HCT116 (cell line): ENCODE results near the gene NELFB. TPM values are rescaled to one million over a fixed set of nuclear protein-coding genes. Genes with fewer than 3 reads are reported as not detected.

Experiments
- ATAC-seq: fragments of 200-7000 bp; cut with Tn5 transposase; 2 replicates; pipeline ENCODE4 v1.9.1; 2020; ENCODE audit warnings: mild to moderate bottlenecking, moderate library complexity
- BruUV-seq: library from RNA; stranded (reverse); fragments of 400-500 nt; replicated peaks from 2 replicates; lab custom pipeline; 2021; lab: Mats Ljungman, UMichigan
- CTCF ChIA-PET: fragments of 300-600 bp; sonication (Branson Sonifier 250); formaldehyde crosslinking; loops from one replicate; lab custom pipeline; 2021; ENCODE audit warnings: antibody characterized with exemption; lab: Charles Lee
- POLR2A ChIA-PET: fragments of 300-600, 350-600 bp; sonication (Branson Sonifier 250); formaldehyde crosslinking; loops from one replicate; lab custom pipeline; 2021; ENCODE audit warnings: antibody characterized with exemption; lab: Charles Lee
- RAD21 ChIA-PET, 2 experiments: fragments of 300-600 bp; sonication (Branson Sonifier 250); formaldehyde crosslinking; loops; one replicate each; lab custom pipeline; 2023; ENCODE audit warnings: low total read pairs in 2 of 2; ENCODE audit not compliant: uncharacterized antibody in 2 of 2, unreplicated experiment in 2 of 2, low non-redundant PET in 1 of 2; lab: Charles Lee
- DNase-seq: peaks from one replicate; pipeline ENCODE4 v3.0.0-alpha.2; 2010; ENCODE audit warnings: low read depth, low spot score
- H2AFZ ChIP-seq: fragments of 200-600 bp; shearing (Covaris generic), sonication (generic); 2 replicates; pipeline ENCODE4 v1.6.1; 2017; ENCODE audit warnings: low read depth, mixed run types, mixed read lengths, antibody characterized with exemption, low read length; ENCODE audit not compliant: poor library complexity, severe bottlenecking
- H3K27ac ChIP-seq: 2 replicates; pipeline ENCODE4 v1.5.1; 2012; ENCODE audit warnings: low read depth, low read length
- H3K27me3 ChIP-seq: fragments of 200-600 bp; sonication (generic); 2 replicates; pipeline ENCODE4 v1.6.1; 2016; ENCODE audit warnings: mixed run types, low read length, mixed read lengths; ENCODE audit not compliant: insufficient read depth
- H3K36me3 ChIP-seq, 2 experiments: fragments of 200-500 bp in 1 of 2; fragments of 200-600 bp in 1 of 2; sonication (Bioruptor generic) in 1 of 2; sonication (generic) in 1 of 2; 2 replicates each; pipeline versions ENCODE4 v1.5.1 to v1.6.1; 2014 to 2016; ENCODE audit warnings: low read length in 2 of 2, inconsistent platforms in 1 of 2, mixed read lengths in 1 of 2, mixed run types in 1 of 2; ENCODE audit not compliant: insufficient read depth in 2 of 2, control insufficient read depth in 1 of 2
- H3K4me1 ChIP-seq, 2 experiments: fragments of 200-600 bp in 1 of 2; sonication (generic) in 1 of 2; 2 replicates each; pipeline versions ENCODE4 v1.5.1 to v1.6.1; 2012 to 2017; ENCODE audit warnings: low read length in 2 of 2, inconsistent platforms in 1 of 2, mild to moderate bottlenecking in 1 of 2, mixed read lengths in 1 of 2, mixed run types in 1 of 2, moderate library complexity in 1 of 2; ENCODE audit not compliant: insufficient read depth in 2 of 2, control insufficient read depth in 1 of 2
- H3K4me2 ChIP-seq: fragments of 200-600 bp; sonication (generic); 2 replicates; pipeline ENCODE4 v1.6.1; 2017; ENCODE audit warnings: mixed run types, low read length, mixed read lengths
- H3K4me3 ChIP-seq, 2 experiments: fragments of 200-600 bp in 1 of 2; sonication (generic) in 1 of 2; replicated peaks in 1 of 2; 2 replicates each; pipeline ENCODE4 v1.5.1; 2011 to 2016; ENCODE audit warnings: low read length in 2 of 2, control low read depth in 1 of 2, low read depth in 1 of 2, mild to moderate bottlenecking in 1 of 2, mixed read lengths in 1 of 2, mixed run types in 1 of 2
- H3K79me2 ChIP-seq: fragments of 200-600 bp; sonication (generic); 2 replicates; pipeline ENCODE4 v1.6.1; 2017; ENCODE audit warnings: mild to moderate bottlenecking, mixed run types, low read length, moderate library complexity, mixed read lengths; ENCODE audit not compliant: insufficient read depth
- H3K9ac ChIP-seq: fragments of 200-600 bp; sonication (generic); 2 replicates; pipeline ENCODE4 v1.6.1; 2016; ENCODE audit warnings: low read length, mixed read lengths
- H3K9me2 ChIP-seq: fragments of 200-600 bp; sonication (generic), shearing (Covaris generic); 2 replicates; pipeline ENCODE4 v1.6.1; 2017; ENCODE audit warnings: mixed run types, mild to moderate bottlenecking, moderate library complexity; ENCODE audit not compliant: insufficient read depth
- H3K9me3 ChIP-seq, 2 experiments: fragments of 200-500 bp in 1 of 2; fragments of 200-600 bp in 1 of 2; sonication (Bioruptor generic) in 1 of 2; sonication (generic) in 1 of 2; 2 replicates each; pipeline ENCODE4 v1.6.1; 2014 to 2017; ENCODE audit warnings: low read length in 2 of 2, mixed read lengths in 2 of 2, inconsistent platforms in 1 of 2, low read depth in 1 of 2, mild to moderate bottlenecking in 1 of 2, mixed run types in 1 of 2, moderate library complexity in 1 of 2; ENCODE audit not compliant: control insufficient read depth in 1 of 2, insufficient read depth in 1 of 2
- H4K20me1 ChIP-seq: fragments of 200-600 bp; sonication (generic), shearing (Covaris generic); 2 replicates; pipeline ENCODE4 v1.6.1; 2017; ENCODE audit warnings: mixed run types, mild to moderate bottlenecking, moderate library complexity; ENCODE audit not compliant: insufficient read depth
- CBX3 ChIP-seq: IDR thresholded peaks from 2 replicates; pipeline ENCODE4 v1.6.1; 2012; ENCODE audit warnings: low read depth
- CEBPB ChIP-seq: IDR thresholded peaks from 2 replicates; pipeline ENCODE4 v1.6.1; 2012; ENCODE audit warnings: low read depth
- EGR1 ChIP-seq: IDR thresholded peaks from 2 replicates; pipeline ENCODE4 v1.6.1; 2012; ENCODE audit warnings: low read depth
- ELF1 ChIP-seq: IDR thresholded peaks from 2 replicates; pipeline ENCODE4 v1.6.1; 2012; ENCODE audit warnings: low read depth, borderline replicate concordance
- EZH2 ChIP-seq: fragments of 200-600 bp; sonication (generic); IDR thresholded peaks from 2 replicates; pipeline ENCODE4 v1.6.1; 2017; ENCODE audit warnings: antibody characterized with exemption, mixed run types
- EZH2phosphoT487 ChIP-seq: fragments of 200-600 bp; IDR thresholded peaks from 2 replicates; pipeline ENCODE4 v1.6.1; 2018; ENCODE audit warnings: antibody characterized with exemption, borderline replicate concordance
- FOSL1 ChIP-seq: IDR thresholded peaks from 2 replicates; pipeline ENCODE4 v1.6.1; 2012; ENCODE audit warnings: low read depth
- JUND ChIP-seq: IDR thresholded peaks from 2 replicates; pipeline ENCODE4 v1.6.1; 2012
- POLR2AphosphoS5 ChIP-seq: IDR thresholded peaks from 2 replicates; pipeline ENCODE4 v1.6.1; 2011; ENCODE audit warnings: mild to moderate bottlenecking, low read depth, low read length, moderate library complexity
- RAD21 ChIP-seq: IDR thresholded peaks from 2 replicates; pipeline ENCODE4 v1.6.1; 2012; ENCODE audit warnings: low read depth, mild to moderate bottlenecking
- SIN3A ChIP-seq: IDR thresholded peaks from 2 replicates; pipeline ENCODE4 v1.6.1; 2012; ENCODE audit warnings: low read depth
- SP1 ChIP-seq: IDR thresholded peaks from 2 replicates; pipeline ENCODE4 v1.6.1; 2012; ENCODE audit warnings: low read depth
- SRF ChIP-seq: IDR thresholded peaks from 2 replicates; pipeline ENCODE4 v1.6.1; 2012; ENCODE audit warnings: low read depth
- TCF7L2 ChIP-seq: IDR thresholded peaks from 2 replicates; pipeline ENCODE4 v1.7.0; 2011; ENCODE audit warnings: borderline replicate concordance, inconsistent platforms; ENCODE audit not compliant: insufficient read depth, insufficient read length; ENCODE audit errors: extremely low read depth
- intact Hi-C: fragments of 100-400 bp; cut with micrococcal nuclease; formaldehyde crosslinking; loops from 2 replicates; pipeline ENCODE4 v1.10.0; 2022
- total RNA-seq: library from RNA; stranded (reverse); gene quantifications from one replicate; pipeline ENCODE4 v1.2.1, GENCODE V29; 2021; ENCODE audit not compliant: unreplicated experiment
- TF ChIP-seq, protein P1 (sequence below): IDR thresholded peaks from 2 replicates; pipeline ENCODE4 v1.6.1; 2012
- TF ChIP-seq, protein P2 (sequence below): IDR thresholded peaks from 2 replicates; pipeline ENCODE4 v1.6.1; 2012
- TF ChIP-seq, protein P3 (sequence below), 3 experiments: fragments of 200-600 bp in 1 of 3; sonication (generic) in 1 of 3; IDR thresholded peaks in 2 of 3; conservative IDR thresholded peaks in 1 of 3; 2 replicates each; pipeline ENCODE4 v1.5.1; 2012 to 2017; ENCODE audit warnings: low read depth in 2 of 3, low read length in 2 of 3, antibody characterized with exemption in 1 of 3, borderline replicate concordance in 1 of 3, control low read depth in 1 of 3, mild to moderate bottlenecking in 1 of 3, mixed read lengths in 1 of 3, mixed run types in 1 of 3, moderate library complexity in 1 of 3; ENCODE audit not compliant: insufficient read depth in 1 of 3
- TF ChIP-seq, protein P4 (sequence below): IDR thresholded peaks from 2 replicates; pipeline ENCODE4 v1.6.1; 2011; ENCODE audit warnings: mild to moderate bottlenecking, low read length, moderate library complexity; ENCODE audit not compliant: insufficient replicate concordance; ENCODE audit errors: extremely low read depth

NELFB gene
- total RNA-seq, 1 experiment from 2014 or later, result 86.4 TPM

DNA sequence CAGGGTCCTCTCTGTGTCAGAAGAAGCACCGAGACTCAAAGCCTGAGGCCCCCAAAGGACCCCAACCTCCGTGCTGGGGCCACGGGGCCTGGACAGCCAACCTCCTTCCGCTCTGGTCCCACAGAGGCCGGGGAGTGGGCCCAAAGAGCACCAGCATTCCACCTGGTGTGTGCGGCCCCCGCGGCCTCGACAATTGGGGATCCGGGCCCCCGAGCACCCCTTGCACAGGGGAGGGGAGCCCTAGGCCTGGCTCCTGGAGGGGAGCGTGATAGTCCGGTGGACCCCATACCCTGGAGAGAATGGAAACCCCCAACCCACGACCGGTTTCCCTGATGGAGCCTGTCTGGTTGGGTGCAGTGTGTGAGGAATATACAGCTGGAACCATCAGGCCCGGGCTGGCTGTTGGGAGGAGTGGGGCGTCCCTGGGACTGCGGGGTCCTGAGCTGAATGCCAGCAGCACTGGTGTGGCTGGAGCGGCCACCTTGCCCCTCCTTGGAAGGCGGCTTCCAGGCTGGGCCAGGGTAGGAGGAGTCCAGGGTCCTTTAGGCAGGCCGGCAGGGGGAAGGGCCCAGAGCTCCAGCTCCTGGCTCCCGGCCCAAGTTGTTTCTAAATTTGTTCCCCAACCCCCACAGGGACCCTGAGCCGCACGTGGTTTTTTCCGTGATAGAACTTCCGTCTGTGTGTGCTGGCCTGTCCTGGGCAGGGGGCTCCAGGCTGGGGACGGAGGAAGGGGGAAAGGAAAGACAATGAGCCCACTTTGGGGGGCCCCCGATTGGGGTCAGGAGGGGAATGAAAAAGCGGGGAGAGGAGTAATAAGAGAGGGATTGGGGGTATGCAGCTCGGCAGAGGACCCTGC lies 21.6 kb downstream of the NELFB start:
- Histone ChIP-seq H3K4me1 (peaks cover 31 to 41% of the 10 kb centered on the region in 2 experiments), H3K36me3 (peaks cover 0 to 20% of the 10 kb centered on the region in 2 experiments; a peak in 2 of 4 replicates), H4K20me1 (no peaks in the 10 kb centered on the region), H3K79me2 (peaks cover 31% of the 10 kb centered on the region), H3K27ac (peak overlapping the region; percentile 96), H3K9me2 (no peaks in the 10 kb centered on the region), H3K9ac (peak overlapping the region; percentile 84), H2AFZ (no peak overlapping the region), H3K4me2 (peak overlapping the region; percentile 85), H3K4me3 (peak overlapping the region; percentile 80 to 90), H3K9me3 (no peaks in the 10 kb centered on the region), H3K27me3 (no peaks in the 10 kb centered on the region)
- ChIA-PET RAD21 (interaction anchor here in 1 of 2 experiments (1.4 kb wide), 1 partner anchor 10 kb away, joined by 3 read pairs; no protein-coding TSS in a partner anchor), CTCF (interaction anchor here (0.6 to 2.0 kb wide), 5 partner anchors 10 to 40 kb away, joined by 3 to 18 read pairs (median 3); partner anchors contain the start of gene NRARP), POLR2A (interaction anchor here (0.7 to 1.7 kb wide), 7 partner anchors 10 to 133 kb away, joined by 3 to 14 read pairs (median 4); partner anchors contain the start of genes NELFB, RNF208 and TUBB4B)
- TSS peak; percentile 89 for BruUV-seq
- intact Hi-C loops, result no loop called here
- DNase-seq (no peak), ATAC-seq (peak; percentile 62)
- TF ChIP-seq SIN3A (no peak), POLR2AphosphoS5 (no peak), SRF (no peak), SP1 (no peak), ELF1 (no peak), EZH2phosphoT487 (no peak), JUND (no peak), EZH2 (no peak), TCF7L2 (no peak), FOSL1 (no peak), CEBPB (no peak), RAD21 (no peak), EGR1 (no peak), CBX3 (no peak)
- TF ChIP-seq, protein P1, sequence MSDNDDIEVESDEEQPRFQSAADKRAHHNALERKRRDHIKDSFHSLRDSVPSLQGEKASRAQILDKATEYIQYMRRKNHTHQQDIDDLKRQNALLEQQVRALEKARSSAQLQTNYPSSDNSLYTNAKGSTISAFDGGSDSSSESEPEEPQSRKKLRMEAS, result no peak
- TF ChIP-seq, protein P2, sequence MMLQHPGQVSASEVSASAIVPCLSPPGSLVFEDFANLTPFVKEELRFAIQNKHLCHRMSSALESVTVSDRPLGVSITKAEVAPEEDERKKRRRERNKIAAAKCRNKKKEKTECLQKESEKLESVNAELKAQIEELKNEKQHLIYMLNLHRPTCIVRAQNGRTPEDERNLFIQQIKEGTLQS, result no peak
- TF ChIP-seq, protein P3, sequence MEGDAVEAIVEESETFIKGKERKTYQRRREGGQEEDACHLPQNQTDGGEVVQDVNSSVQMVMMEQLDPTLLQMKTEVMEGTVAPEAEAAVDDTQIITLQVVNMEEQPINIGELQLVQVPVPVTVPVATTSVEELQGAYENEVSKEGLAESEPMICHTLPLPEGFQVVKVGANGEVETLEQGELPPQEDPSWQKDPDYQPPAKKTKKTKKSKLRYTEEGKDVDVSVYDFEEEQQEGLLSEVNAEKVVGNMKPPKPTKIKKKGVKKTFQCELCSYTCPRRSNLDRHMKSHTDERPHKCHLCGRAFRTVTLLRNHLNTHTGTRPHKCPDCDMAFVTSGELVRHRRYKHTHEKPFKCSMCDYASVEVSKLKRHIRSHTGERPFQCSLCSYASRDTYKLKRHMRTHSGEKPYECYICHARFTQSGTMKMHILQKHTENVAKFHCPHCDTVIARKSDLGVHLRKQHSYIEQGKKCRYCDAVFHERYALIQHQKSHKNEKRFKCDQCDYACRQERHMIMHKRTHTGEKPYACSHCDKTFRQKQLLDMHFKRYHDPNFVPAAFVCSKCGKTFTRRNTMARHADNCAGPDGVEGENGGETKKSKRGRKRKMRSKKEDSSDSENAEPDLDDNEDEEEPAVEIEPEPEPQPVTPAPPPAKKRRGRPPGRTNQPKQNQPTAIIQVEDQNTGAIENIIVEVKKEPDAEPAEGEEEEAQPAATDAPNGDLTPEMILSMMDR (IDR thresholded peaks at IDR 0.05 in 2 of 3, conservative IDR thresholded peaks at IDR 0.05 in 1 of 3; ENCODE audit: borderline replicate concordance in 1 of 3, insufficient read depth in 1 of 3, low read depth in 2 of 3, low read length in 2 of 3), result no peak
- TF ChIP-seq, protein P4, sequence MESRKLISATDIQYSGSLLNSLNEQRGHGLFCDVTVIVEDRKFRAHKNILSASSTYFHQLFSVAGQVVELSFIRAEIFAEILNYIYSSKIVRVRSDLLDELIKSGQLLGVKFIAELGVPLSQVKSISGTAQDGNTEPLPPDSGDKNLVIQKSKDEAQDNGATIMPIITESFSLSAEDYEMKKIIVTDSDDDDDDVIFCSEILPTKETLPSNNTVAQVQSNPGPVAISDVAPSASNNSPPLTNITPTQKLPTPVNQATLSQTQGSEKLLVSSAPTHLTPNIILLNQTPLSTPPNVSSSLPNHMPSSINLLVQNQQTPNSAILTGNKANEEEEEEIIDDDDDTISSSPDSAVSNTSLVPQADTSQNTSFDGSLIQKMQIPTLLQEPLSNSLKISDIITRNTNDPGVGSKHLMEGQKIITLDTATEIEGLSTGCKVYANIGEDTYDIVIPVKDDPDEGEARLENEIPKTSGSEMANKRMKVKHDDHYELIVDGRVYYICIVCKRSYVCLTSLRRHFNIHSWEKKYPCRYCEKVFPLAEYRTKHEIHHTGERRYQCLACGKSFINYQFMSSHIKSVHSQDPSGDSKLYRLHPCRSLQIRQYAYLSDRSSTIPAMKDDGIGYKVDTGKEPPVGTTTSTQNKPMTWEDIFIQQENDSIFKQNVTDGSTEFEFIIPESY, result no peak
